Cerebellar nuclear complex (tissue), 1 donor: ENCODE data around the gene GOLGA6A.
"Not testable (repeated sequence)": the region's sequence is repeated elsewhere in the genome, so short reads cannot be mapped to it uniquely, and the experiment has no call there.

Experiments used
- DNase-seq, 2 experiments: peaks; one replicate each; lab custom pipeline; 2025; lab: John Stamatoyannopoulos, UW

The GOLGA6A gene

GRCh38 chr15:74099963-74100733 is 17.8 kb upstream of the GOLGA6A start:
- not testable (repeated sequence) for DNase-seq

- DNase-seq = not testable (repeated sequence)
Observed at GRCh38 chr15:74096753-74097474, 14.6 kb upstream of the GOLGA6A start.

GRCh38 chr15:74095610-74096009 is 13.3 kb upstream of the GOLGA6A start:
- not testable (repeated sequence) for DNase-seq

GRCh38 chr15:74094567-74094966 is 12.2 kb upstream of the GOLGA6A start:
- not testable (repeated sequence) for DNase-seq

GRCh38 chr15:74075781-74076180 is 6.6 kb downstream of the GOLGA6A start:
- DNase-seq = not testable (repeated sequence)

- DNase-seq = not testable (repeated sequence)
Observed at GRCh38 chr15:74072614-74073337, 9.6 kb downstream of the GOLGA6A start.

GRCh38 chr15:74072132-74072531 is 10.2 kb downstream of the GOLGA6A start:
- DNase-seq = not testable (repeated sequence)

- DNase-seq = not testable (repeated sequence)
Observed at GRCh38 chr15:74071645-74072044, 10.7 kb downstream of the GOLGA6A start.

GRCh38 chr15:74065684-74066411 is 16.5 kb downstream of the GOLGA6A start:
- DNase-seq = not testable (repeated sequence)

GRCh38 chr15:74064822-74065221 is 17.5 kb downstream of the GOLGA6A start:
- DNase-seq = not testable (repeated sequence)

GRCh38 chr15:74064183-74064582 is 18.2 kb downstream of the GOLGA6A start:
- not testable (repeated sequence) for DNase-seq

GRCh38 chr15:74063425-74064146 is 18.8 kb downstream of the GOLGA6A start:
- DNase-seq = not testable (repeated sequence)

- DNase-seq = no peak
Observed at GRCh38 chr15:74062671-74063070, 19.7 kb downstream of the GOLGA6A start.

- DNase-seq = no peak
Observed at GRCh38 chr15:74062236-74062635, 20.1 kb downstream of the GOLGA6A start.

- DNase-seq = no peak
Observed at GRCh38 chr15:74060251-74060650, 22.1 kb downstream of the GOLGA6A start.

GRCh38 chr15:74059050-74059833 is 23.1 kb downstream of the GOLGA6A start:
- DNase-seq = not testable (repeated sequence)

GRCh38 chr15:74056330-74056729 is 26.0 kb downstream of the GOLGA6A start:
- DNase-seq = not testable (repeated sequence)

- no peak for DNase-seq
Observed at GRCh38 chr15:74055804-74056203, 26.5 kb downstream of the GOLGA6A start.

GRCh38 chr15:74053941-74054529 is 28.3 kb downstream of the GOLGA6A start:
- DNase-seq = no peak

GRCh38 chr15:74053517-74053916 is 28.8 kb downstream of the GOLGA6A start:
- DNase-seq = no peak
